HG02610 (cell line): Measurements from ENCODE around the gene GNB2.

ENCODE experiments used
- ATAC-seq: cut with Tn5 transposase; IDR thresholded peaks from one replicate; pipeline ENCODE4 v1.9.1; 2021; ENCODE audit warnings: mild to moderate bottlenecking, moderate library complexity; ENCODE audit not compliant: unreplicated experiment

Gene GNB2

DNA sequence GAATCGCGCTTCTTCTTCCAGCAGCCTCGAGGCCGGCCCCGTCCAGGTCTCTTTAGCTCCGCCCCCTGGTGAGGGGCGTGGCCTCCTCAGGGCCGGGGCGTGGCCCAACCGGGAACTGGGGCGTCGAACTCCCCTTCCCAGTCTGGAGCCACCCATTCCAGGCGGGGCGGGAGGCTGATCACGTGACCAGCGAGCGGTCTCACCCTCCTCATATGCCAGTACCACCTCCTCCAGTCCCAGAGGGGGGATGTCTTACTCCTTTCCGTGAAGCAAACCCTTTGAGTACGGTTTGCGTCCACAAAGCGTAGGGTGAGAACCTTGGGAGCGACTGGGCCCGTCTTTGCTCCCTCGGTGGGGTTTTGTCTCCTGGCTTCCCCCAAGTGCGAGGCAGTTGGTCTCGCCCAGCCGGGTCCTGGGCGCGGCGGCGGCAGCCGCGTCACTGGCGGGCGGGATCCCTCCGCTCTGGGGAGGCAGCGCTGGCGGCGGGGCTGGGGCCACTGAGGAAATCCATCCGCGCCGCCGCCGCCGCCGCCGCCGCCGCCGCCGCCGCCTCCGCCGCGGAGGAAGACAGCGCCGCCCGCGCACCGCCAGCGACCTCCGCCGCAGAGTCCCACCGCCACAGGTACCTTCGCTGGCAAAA is at the start of gene GNB2:
TSS of gene GNB2 (plus strand) at position 439 of the 640 bp plus-strand sequence. CDS start 2,526 bp downstream, outside the sequence.
- peak; percentile 74 for ATAC-seq

- ATAC-seq, result no peak
Measured at GRCh38 chr7:100623951-100624824, 49.4 kb upstream of the GNB2 start.

- no peak for ATAC-seq
Measured at GRCh38 chr7:100626055-100626454, 47.5 kb upstream of the GNB2 start.

- ATAC-seq, result peak; percentile 79
Measured at GRCh38 chr7:100626530-100627237, 46.9 kb upstream of the GNB2 start.

- no peak for ATAC-seq
Measured at GRCh38 chr7:100627238-100627549, 46.3 kb upstream of the GNB2 start.

DNA sequence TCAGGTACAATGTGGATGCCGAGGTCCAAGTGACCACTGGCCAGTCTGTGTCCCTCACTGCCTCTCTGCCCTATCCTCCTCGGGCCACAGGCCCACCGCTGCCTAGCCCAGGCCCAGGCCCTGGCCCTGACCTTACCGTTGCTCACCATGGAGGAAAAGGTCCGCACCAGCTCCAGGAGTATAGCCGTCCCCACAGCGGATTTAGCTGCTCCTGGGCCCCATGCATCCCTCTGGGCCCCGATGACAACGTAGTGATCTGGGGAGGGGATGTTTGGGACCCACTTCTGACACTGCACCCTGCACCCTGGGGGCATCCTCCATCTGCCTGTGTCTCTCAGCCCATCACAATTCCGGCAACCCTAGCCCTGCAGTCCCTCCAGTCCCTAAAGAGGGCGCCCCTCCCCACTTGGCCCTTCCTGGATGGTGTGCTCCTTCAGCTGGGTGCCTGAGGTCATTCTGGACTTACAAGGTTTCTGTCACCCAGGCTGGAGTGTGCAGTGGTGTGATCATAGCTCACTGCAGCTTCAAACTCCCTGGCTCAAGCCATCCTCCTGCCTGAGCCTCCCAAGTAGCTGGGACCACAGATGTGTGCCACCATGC is 44.3 kb upstream of the GNB2 start:
- no peak for ATAC-seq

DNA sequence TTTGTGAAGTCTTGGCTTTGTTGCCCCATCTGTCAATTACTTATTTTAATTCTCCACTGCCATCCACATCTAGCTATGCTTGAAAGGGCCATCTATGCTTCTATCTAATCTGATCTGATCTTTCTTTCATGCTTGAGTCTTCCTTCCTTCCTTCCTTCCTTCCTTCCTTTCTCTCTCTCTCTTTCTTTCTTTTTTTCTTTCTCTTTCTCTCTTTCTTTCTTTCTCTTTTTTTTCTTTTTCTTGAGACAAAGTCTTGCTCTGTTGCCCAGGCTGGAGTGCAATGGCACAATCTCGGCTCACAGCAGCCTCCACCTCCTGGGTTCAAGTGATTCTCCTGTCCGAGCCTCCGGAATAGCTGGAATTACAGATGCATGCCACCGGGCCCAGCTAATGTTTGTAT is 43.5 kb upstream of the GNB2 start:
- ATAC-seq, result no peak

DNA sequence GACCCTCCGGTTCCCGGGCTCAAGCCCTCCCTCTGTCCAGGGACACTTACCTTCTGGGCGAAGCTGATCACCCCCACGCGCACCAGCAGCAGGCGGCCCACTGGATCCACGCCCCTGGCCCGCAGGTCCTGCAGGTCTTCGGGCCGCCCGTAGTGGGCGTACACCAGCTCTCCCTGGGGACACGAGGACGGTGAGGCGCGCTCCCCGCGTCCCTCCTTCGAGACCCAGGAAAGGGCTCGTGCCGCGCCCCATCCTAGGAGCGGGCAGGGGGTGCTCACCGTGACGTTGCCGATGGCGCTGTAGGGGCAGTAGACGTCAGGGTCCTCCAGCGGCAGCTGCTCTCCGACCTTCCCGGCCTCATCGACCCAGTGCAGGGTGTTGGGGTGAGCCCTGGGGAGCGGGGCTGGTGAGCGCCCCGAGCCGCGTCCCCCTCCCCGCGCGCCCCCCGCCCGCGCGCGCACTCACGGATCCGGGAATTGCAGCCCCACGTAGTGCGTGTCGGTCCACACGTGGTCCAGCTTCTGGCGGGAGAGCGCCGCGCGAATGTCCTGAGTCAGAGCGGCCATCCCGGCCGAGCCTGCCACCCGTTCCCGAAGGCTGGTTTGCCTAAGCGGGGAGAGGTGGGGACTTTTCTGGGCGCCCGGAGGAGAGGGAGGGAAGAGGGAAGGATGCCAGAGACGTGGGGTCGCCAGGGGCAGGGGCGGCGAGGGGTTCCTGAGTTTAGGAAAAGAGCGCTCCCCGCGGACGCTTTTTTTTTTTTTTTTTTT is 40.4 kb upstream of the GNB2 start:
- no peak for ATAC-seq

- ATAC-seq, result no peak
Measured at GRCh38 chr7:100639995-100640516, 33.5 kb upstream of the GNB2 start.

GRCh38 chr7:100640517-100641440 is 32.8 kb upstream of the GNB2 start:
- ATAC-seq, result no peak

DNA sequence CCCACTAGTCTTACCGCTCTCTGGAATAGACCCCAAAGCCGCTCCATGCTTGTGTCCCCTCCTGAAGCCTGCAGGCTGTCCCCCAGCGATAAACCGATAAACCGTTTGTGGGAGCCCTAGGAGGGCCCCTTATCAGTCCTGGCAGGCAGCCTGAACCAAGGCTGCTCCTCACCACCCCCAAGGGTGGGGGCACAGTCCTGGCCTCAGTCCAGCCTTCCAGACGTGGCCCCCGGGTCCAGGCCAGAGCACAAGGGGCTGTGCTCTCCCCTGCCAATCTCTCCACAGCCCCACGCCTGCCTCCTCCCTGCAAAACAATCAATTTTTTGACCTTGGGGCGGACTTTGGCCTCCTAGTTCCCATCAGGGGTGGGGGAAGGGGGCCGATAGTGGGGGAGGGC is 32.1 kb upstream of the GNB2 start, which contains the start of gene TFR2:
TSS of gene TFR2 (minus strand) at position 90 of the 397 bp plus-strand sequence. CDS start at position 47, 43 bp downstream.
- ATAC-seq, result no peak

DNA sequence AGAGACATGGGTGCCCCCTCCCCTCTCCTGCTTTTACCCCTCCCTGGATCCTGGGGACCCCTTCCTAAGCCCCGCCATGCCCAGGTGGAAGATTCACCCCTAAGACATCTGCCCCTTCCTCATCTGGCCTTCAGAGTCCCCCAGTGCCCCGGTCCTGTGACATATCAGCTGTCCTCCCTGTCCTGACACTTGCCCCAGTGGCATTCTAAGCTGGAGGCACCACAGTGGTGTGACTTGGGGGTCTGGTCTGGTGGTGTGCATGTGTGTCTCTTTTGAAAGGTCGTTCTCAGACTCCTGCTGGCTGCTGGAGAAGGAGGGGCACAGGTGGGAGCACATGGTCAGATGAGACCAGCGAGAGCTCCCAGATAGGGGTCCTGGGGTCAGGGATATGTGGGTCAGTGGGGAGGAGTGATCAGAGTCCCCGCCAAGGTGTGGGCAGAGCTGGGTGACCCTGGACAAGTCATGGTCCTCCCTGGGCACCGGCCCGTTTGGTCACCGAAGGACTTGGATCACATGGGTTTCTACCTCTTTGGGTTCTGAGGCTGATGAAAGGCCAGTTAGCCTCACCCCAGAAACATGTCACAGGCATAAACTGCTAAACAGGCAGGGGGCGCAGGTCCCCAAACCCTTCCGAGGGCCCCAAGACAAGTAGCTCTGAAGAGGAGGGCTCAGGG is 31.5 kb upstream of the GNB2 start:
- ATAC-seq, result no peak

- ATAC-seq, result no peak
Measured at GRCh38 chr7:100642534-100642907, 31.0 kb upstream of the GNB2 start.

DNA sequence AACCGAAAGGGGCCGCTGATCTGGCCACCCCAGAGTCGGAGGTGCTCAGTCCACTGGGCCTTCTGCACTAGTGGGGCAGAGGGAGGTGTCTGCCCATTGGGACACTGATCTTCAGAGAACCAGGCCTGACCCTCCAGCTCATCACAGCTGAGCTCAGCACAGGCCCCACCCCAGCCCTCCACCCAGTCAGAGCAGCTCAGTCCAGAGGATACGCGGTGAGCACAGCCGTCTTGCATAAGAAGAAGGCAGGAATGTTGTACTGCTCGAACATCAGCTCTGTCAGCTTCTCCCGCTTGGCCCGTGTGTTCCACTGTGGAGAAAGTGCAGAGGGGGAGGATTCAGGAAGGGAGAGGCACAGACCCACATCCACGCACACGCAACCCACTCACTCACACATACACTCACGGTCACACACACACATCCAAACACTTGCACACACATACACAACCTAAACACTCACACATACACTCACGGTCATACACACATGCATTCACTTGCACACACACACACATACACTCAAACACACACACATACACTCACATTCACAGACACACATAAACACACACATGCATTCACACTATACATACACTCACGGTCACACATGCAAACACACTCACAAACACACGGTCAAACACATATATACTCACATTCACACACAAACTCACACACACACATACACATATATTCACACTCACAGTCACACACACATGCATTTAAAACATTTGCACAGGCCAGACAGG is 23.5 kb upstream of the GNB2 start:
- no peak for ATAC-seq

DNA sequence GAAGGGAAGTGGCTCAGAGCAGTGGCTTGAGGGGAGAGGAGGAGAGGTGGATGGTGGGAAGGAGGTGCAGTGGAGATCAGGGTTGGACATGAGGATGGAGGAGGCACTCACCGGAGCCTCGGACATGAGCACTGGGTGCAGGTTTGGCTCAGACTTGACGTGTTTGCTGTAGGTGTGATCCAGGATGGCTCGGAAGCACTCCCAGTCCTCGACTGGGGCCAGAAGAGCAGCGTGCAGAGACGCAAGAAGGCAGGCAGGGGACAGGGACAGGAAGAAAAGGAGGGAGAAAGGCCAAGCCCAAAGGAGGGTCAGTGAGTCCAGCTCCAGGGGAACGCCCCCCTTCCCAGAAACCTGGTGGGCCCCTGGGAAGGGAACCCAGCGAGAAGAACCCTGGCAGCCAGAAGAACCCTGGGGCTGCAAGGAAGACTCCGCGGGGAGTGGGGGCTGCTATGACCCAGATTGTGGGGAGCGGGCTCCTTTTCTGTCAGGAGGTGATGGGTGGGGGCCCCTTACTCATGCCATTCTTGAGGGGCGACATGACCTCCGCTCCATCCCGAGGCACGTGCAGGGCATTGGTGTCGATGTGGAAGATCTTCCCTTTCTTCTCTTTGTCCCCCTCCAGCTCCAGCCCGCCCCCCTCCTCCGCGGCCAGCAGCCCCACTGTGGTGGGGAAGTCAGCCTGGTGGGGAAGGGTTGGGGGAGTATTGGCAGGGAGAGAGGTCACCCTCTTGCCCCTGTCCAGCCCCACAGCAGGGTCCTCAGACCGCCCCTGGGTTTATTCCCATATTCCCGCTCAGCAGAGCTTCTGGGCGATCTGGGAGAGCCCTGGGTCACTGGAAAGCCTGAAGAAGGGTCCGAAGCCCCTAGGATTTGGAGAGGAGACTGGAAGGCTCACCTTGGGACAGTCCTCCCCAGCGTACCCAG is 18.4 kb upstream of the GNB2 start:
- ATAC-seq, result no peak

DNA sequence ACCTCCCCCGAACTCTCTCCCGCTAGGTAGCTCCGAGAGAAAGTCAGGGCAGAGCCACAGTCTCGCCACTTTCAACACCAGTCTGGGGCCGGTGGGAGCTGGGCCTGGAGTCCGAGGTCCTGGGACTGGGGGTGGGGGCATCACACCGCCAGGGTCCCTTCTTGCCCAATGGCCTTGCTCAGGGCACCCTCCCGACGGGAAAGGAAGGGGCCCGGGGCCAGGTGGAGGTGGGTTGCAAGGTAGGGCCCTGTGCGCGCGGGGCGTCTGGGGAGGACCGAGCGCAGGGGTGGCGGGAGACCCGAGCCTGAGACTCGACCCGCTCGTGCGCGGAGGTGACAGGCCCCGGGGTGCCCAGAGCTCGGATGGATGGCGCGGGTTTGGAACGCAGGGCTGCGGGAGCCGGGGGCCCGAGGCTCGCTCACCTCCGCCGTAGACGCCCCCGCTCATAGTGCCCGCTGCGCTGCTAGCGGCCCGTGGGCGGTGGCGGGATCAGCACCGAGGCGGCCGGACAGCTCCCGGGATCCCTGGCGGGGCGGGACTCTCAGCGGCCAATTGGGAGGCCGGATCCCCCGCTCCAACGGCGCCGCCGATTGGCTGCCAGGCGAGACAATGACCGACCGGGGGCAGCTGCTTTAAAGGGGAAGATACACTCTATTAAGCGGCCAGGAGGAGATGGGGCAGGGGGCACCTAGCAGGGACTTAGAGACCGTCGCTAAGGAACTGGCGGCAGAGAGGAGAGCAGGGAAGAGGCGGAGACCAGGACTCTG is 17.4 kb upstream of the GNB2 start, which contains the start of gene ACTL6B:
TSS of gene ACTL6B (minus strand) at position 541 of the 767 bp plus-strand sequence. CDS start at position 447, 94 bp downstream.
- ATAC-seq, result no peak
